K562 (cell line): ENCODE data around the gene PRKG1. TPM values are rescaled to one million over a fixed set of nuclear protein-coding genes. Genes with fewer than 3 reads are reported as not detected.

Experiments used
- ATAC-seq: fragments of 200-7000 bp; cut with Tn5 transposase; 3 replicates; pipeline ENCODE4 v1.9.1; 2020; ENCODE audit warnings: moderate library complexity
- BruUV-seq: library from RNA; stranded (reverse); fragments of 400-500 nt; replicated peaks from 2 replicates; lab custom pipeline; 2021; lab: Mats Ljungman, UMichigan
- CTCF ChIA-PET: fragments of 300-600 bp; formaldehyde crosslinking; extraction: SDS; loops from one replicate; lab custom pipeline; 2021; ENCODE audit warnings: low intra/inter-chr PET ratio; lab: Yijun Ruan, JAX
- POLR2A ChIA-PET: fragments of 300-600, 350-650 bp; sonication (Branson Sonifier 250); formaldehyde crosslinking; extraction: SDS; loops from one replicate; lab custom pipeline; 2021; ENCODE audit warnings: antibody characterized with exemption, inconsistent platforms; lab: Yijun Ruan, JAX
- DNase-seq, 4 experiments: peaks; one replicate each; pipeline versions ENCODE4 v3.0.0 to v3.0.0-alpha.2; 2011 to 2018; ENCODE audit warnings: low spot score in 3 of 4, mixed read lengths in 3 of 4; ENCODE audit errors: extremely low read depth in 1 of 4
- FAIRE-seq: peaks from 2 replicates; lab custom pipeline; 2011; peaks lifted over from hg19 to GRCh38; lab: Jason Lieb, UNC
- H2AFZ ChIP-seq: 2 replicates; pipeline ENCODE4 v1.6.0; 2011; ENCODE audit warnings: low read depth, low read length, control low read depth, inconsistent platforms
- H3K27ac ChIP-seq: fragments of 200-600 bp; 3 replicates; pipeline ENCODE4 v1.8.0; 2011; ENCODE audit warnings: low read depth, mild to moderate bottlenecking, control low read depth, inconsistent platforms, low read length, moderate library complexity, mixed read lengths; ENCODE audit errors: extremely low read depth
- H3K27me3 ChIP-seq, 2 experiments: fragments of 300-600 bp in 1 of 2; 2 replicates in 1 of 2; 3 replicates in 1 of 2; pipeline versions ENCODE4 v1.6.0 to v1.8.0; 2011; ENCODE audit warnings: inconsistent platforms in 2 of 2, low read length in 2 of 2, mild to moderate bottlenecking in 1 of 2, mixed read lengths in 1 of 2, moderate library complexity in 1 of 2; ENCODE audit not compliant: control insufficient read depth in 2 of 2, insufficient read depth in 2 of 2
- H3K36me3 ChIP-seq: fragments of 300-600 bp; 3 replicates; pipeline ENCODE4 v1.8.0; 2011; ENCODE audit warnings: mild to moderate bottlenecking, low read length, inconsistent platforms; ENCODE audit not compliant: control insufficient read depth, insufficient read depth
- H3K4me1 ChIP-seq, 2 experiments: fragments of 200-600 bp in 1 of 2; replicated peaks in 1 of 2; 2 replicates in 1 of 2; 3 replicates in 1 of 2; pipeline versions ENCODE4 v1.5.1 to v1.8.0; 2011; ENCODE audit warnings: inconsistent platforms in 2 of 2, low read length in 2 of 2, mild to moderate bottlenecking in 1 of 2, mixed read lengths in 1 of 2, moderate library complexity in 1 of 2; ENCODE audit not compliant: control insufficient read depth in 2 of 2, insufficient read depth in 2 of 2
- H3K4me2 ChIP-seq: 2 replicates; pipeline ENCODE4 v1.6.1; 2011; ENCODE audit warnings: low read length, control low read depth, inconsistent platforms, mixed read lengths; ENCODE audit not compliant: insufficient read depth
- H3K4me3 ChIP-seq: fragments of 200-600 bp; sonication (generic), shearing (Covaris generic); 2 replicates; pipeline ENCODE4 v1.5.1; 2016; ENCODE audit warnings: control low read depth, inconsistent platforms
- H3K79me2 ChIP-seq: fragments of 200-600 bp; 3 replicates; pipeline ENCODE4 v1.8.0; 2011; ENCODE audit warnings: low read length, inconsistent platforms; ENCODE audit not compliant: control insufficient read depth, insufficient read depth
- H3K9ac ChIP-seq, 2 experiments: 2 replicates each; pipeline versions ENCODE4 v1.6.0 to v1.6.1; 2011; ENCODE audit warnings: low read depth in 2 of 2, low read length in 2 of 2, control low read depth in 1 of 2, inconsistent platforms in 1 of 2, mild to moderate bottlenecking in 1 of 2, mixed read lengths in 1 of 2; ENCODE audit not compliant: insufficient read depth in 1 of 2
- H3K9me1 ChIP-seq: one replicate; pipeline ENCODE4 v1.6.0; 2011; ENCODE audit warnings: inconsistent platforms, mild to moderate bottlenecking, low read length, moderate library complexity; ENCODE audit not compliant: control insufficient read depth, insufficient read depth
- H3K9me3 ChIP-seq: replicated peaks from 2 replicates; pipeline ENCODE4 v1.5.1; 2011; ENCODE audit warnings: low read depth, low read length, inconsistent platforms; ENCODE audit not compliant: control insufficient read depth, insufficient read depth
- H4K20me1 ChIP-seq: replicated peaks from 2 replicates; pipeline ENCODE4 v1.6.1; 2011; ENCODE audit warnings: low read length, inconsistent platforms, mixed read lengths; ENCODE audit not compliant: control insufficient read depth, insufficient read depth
- AFF4 ChIP-seq: sonication (generic); formaldehyde crosslinking; IDR thresholded peaks from 2 replicates; pipeline ENCODE4 v1.8.0; 2023; ENCODE audit warnings: mild to moderate bottlenecking, missing genetic modification reagents
- ARID1B ChIP-seq: fragments of 450-650 bp; IDR thresholded peaks from 2 replicates; pipeline ENCODE4 v1.6.1; 2016; ENCODE audit warnings: antibody characterized with exemption, mild to moderate bottlenecking, inconsistent platforms
- CEBPB ChIP-seq: fragments of 450-650 bp; IDR thresholded peaks from 2 replicates; pipeline ENCODE4 v1.6.1; 2016; ENCODE audit warnings: missing genetic modification characterization, missing compliant biosample characterization
- CHCHD3 ChIP-seq: fragments of 250-450 bp; sonication (Bioruptor Pico); IDR thresholded peaks from 2 replicates; pipeline ENCODE4 v2.1.2; 2022; ENCODE audit warnings: mild to moderate bottlenecking
- ELK3 ChIP-seq: fragments of 450-650 bp; formaldehyde crosslinking; IDR thresholded peaks from 2 replicates; pipeline ENCODE4 v1.4.0; 2020; ENCODE audit warnings: mild to moderate bottlenecking
- GABPB2 ChIP-seq: fragments of 250-450 bp; sonication (Bioruptor Pico); conservative IDR thresholded peaks from 2 replicates; pipeline ENCODE4 v1.5.1; 2021; ENCODE audit warnings: mild to moderate bottlenecking
- HES1 ChIP-seq: fragments of 450-650 bp; IDR thresholded peaks from 2 replicates; pipeline ENCODE4 v1.6.1; 2016; ENCODE audit warnings: low read depth, mild to moderate bottlenecking, moderate library complexity
- KLF1 ChIP-seq: fragments of 450-650 bp; IDR thresholded peaks from 2 replicates; pipeline ENCODE4 v1.6.1; 2016; ENCODE audit warnings: missing genetic modification characterization, missing compliant biosample characterization
- NFE2 ChIP-seq: IDR thresholded peaks from 2 replicates; pipeline ENCODE4 v1.6.1; 2014; ENCODE audit warnings: antibody characterized with exemption, low read depth
- PHB ChIP-seq: fragments of 250-450 bp; sonication (Bioruptor Pico); IDR thresholded peaks from 2 replicates; pipeline ENCODE4 v1.5.0; 2021
- SMAD2 ChIP-seq: fragments of 150-350 bp; IDR thresholded peaks from 2 replicates; pipeline ENCODE4 v1.6.1; 2014; ENCODE audit warnings: low read depth, mild to moderate bottlenecking, low read length
- SNAPC5 ChIP-seq: fragments of 250-450 bp; sonication (Bioruptor Pico); IDR thresholded peaks from 2 replicates; pipeline ENCODE4 v1.8.0; 2021; ENCODE audit warnings: moderate library complexity, mild to moderate bottlenecking, inconsistent platforms
- SRSF1 ChIP-seq: fragments of 200-400 bp; formaldehyde crosslinking; IDR thresholded peaks from 2 replicates; pipeline ENCODE4 v1.6.1; 2017; ENCODE audit warnings: mild to moderate bottlenecking, low read depth, low read length, moderate library complexity
- XRCC3 ChIP-seq: fragments of 450-650 bp; IDR thresholded peaks from 2 replicates; pipeline ENCODE4 v1.6.1; 2017; ENCODE audit warnings: mild to moderate bottlenecking, moderate library complexity
- ZFX ChIP-seq: sonication (generic); formaldehyde crosslinking; IDR thresholded peaks from 2 replicates; pipeline ENCODE4 v1.8.0; 2022; ENCODE audit warnings: mild to moderate bottlenecking, missing genetic modification reagents, moderate library complexity
- ZNF217 ChIP-seq: sonication (generic); formaldehyde crosslinking; IDR thresholded peaks from 2 replicates; pipeline ENCODE4 v1.8.0; 2022; ENCODE audit warnings: mild to moderate bottlenecking, missing genetic modification reagents
- ZNF717 ChIP-seq: fragments of 250-450 bp; sonication (Bioruptor Pico); IDR thresholded peaks from 2 replicates; pipeline ENCODE4 v1.5.0; 2021
- ZNF79 ChIP-seq: fragments of 250-450 bp; sonication (Bioruptor Pico); IDR thresholded peaks from 2 replicates; pipeline ENCODE4 v1.4.0; 2020; ENCODE audit warnings: low read depth, mild to moderate bottlenecking, moderate library complexity
- WGBS: fragments of 100-300 bp; shearing (Covaris generic); methylation state at CpG from one replicate; pipeline ENCODE4 v1.1.6; 2016; ENCODE audit warnings: low coverage, mixed read lengths; ENCODE audit not compliant: insufficient coverage; ENCODE audit errors: missing lambda C conversion rate; 5-methylcytosine and 5-hydroxymethylcytosine counted together
- in situ Hi-C: fragments of 300-500 bp; cut with MboI; formaldehyde crosslinking; loops from 4 replicates; pipeline ENCODE4 v1.15.0; 2018; ENCODE audit warnings: inconsistent platforms, mixed read lengths
- intact Hi-C: fragments of 100-400 bp; cut with micrococcal nuclease; formaldehyde crosslinking; loops from 2 replicates; pipeline ENCODE4 v1.14.2; 2022
- polyA plus RNA-seq, 8 experiments: library from polyadenylated mRNA; depleted of rRNA in 4 of 8; stranded (reverse) in 5 of 8; unstranded in 3 of 8; fragments of >200 nt; fragmentation: Nextera tagmentation in 2 of 8; fragmentation: Illumina TruSeq in 1 of 8; extraction: Ambion mirVana in 2 of 8; extraction: Trizol in 1 of 8; gene quantifications; 2 replicates each; pipeline versions ENCODE4 v1.2.1 to v1.2.3, GENCODE V29; 2011 to 2014; ENCODE audit warnings: inconsistent platforms in 1 of 8, missing spikeins in 1 of 8
- total RNA-seq, 7 experiments: library from RNA; depleted of rRNA in 6 of 7; stranded (reverse); fragments of >200 nt in 6 of 7; fragmentation: Illumina TruSeq in 2 of 7; extraction: Trizol in 2 of 7; gene quantifications; 2 replicates each; pipeline versions ENCODE4 v1.2.1 to v1.2.3, GENCODE V29; 2011 to 2021; ENCODE audit warnings: low replicate concordance in 1 of 7
- TF ChIP-seq, protein P1 (sequence below): IDR thresholded peaks from 2 replicates; pipeline ENCODE4 v1.6.1; 2014; ENCODE audit warnings: antibody characterized with exemption

Gene PRKG1
- total and polyA plus RNA-seq, 9 of the 15 experiments (the other 6 are each of a cell fraction or from before 2014, with no cell fraction given): 0.22 TPM; not detected in 8

DNA sequence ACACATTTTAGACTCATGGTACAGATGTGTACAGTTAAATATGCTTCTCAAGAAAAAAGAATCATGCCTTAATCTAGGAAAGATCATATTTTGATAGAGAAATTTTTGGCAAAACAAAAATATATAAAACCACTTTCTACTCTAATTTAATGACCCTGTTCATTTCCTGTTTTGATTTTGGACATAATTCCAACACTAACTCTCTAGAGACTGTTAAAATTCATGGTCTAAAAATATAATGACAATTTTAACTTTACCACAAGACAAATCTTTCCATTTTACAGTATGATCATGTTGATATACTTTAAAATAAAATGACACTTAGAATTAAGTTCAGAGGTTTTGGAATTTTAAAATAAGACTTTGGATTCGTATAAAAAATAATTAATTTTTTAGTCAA lies 45.2 kb downstream of the PRKG1 start:
- no TSS peak for BruUV-seq
- FAIRE-seq (no peak), ATAC-seq (no peak), DNase-seq (no peak)
- ChIA-PET CTCF (no interaction called here), POLR2A (no interaction called here)
- Histone ChIP-seq H3K9ac (no peak overlapping the region), H3K27ac (no peak overlapping the region), H3K79me2 (no peaks in the 10 kb centered on the region), H3K9me3 (no peaks in the 10 kb centered on the region), H3K4me2 (no peak overlapping the region), H3K27me3 (no peaks in the 10 kb centered on the region), H3K9me1 (no peaks in the 10 kb centered on the region), H2AFZ (no peak overlapping the region), H3K36me3 (no peaks in the 10 kb centered on the region), H3K4me1 (no peaks in the 10 kb centered on the region), H4K20me1 (no peaks in the 10 kb centered on the region), H3K4me3 (no peak overlapping the region)
- intact Hi-C loops: no loop called here
- in situ Hi-C loops: no loop called here
- 0% methylated on average over 1 of the region's 1 CpG for WGBS
- TF ChIP-seq NFE2: no peak
- TF ChIP-seq HES1: no peak
- no peak for TF ChIP-seq ZFX
- TF ChIP-seq CEBPB (tag): no peak
- TF ChIP-seq KLF1 (tag): no peak
- no peak for TF ChIP-seq ARID1B
- TF ChIP-seq PHB (CRISPR knock-in tag): no peak
- TF ChIP-seq ZNF79: no peak
- TF ChIP-seq CHCHD3 (CRISPR knock-in tag): no peak
- TF ChIP-seq, protein P1, sequence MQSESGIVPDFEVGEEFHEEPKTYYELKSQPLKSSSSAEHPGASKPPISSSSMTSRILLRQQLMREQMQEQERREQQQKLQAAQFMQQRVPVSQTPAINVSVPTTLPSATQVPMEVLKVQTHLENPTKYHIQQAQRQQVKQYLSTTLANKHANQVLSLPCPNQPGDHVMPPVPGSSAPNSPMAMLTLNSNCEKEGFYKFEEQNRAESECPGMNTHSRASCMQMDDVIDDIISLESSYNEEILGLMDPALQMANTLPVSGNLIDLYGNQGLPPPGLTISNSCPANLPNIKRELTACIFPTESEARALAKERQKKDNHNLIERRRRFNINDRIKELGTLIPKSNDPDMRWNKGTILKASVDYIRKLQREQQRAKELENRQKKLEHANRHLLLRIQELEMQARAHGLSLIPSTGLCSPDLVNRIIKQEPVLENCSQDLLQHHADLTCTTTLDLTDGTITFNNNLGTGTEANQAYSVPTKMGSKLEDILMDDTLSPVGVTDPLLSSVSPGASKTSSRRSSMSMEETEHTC: no peak
- TF ChIP-seq AFF4 (CRISPR knock-in tag): no peak
- no peak for TF ChIP-seq XRCC3
- no peak for TF ChIP-seq ZNF217 (CRISPR knock-in tag)
- TF ChIP-seq SRSF1: no peak
- TF ChIP-seq SMAD2: no peak
- TF ChIP-seq GABPB2 (CRISPR knock-in tag): no peak
- TF ChIP-seq SNAPC5 (CRISPR knock-in tag): no peak
- TF ChIP-seq ELK3 (CRISPR knock-in tag): no peak
- TF ChIP-seq ZNF717 (CRISPR knock-in tag): no peak
